ENCODE data around the gene CD226. TPM values are rescaled to one million over a fixed set of nuclear protein-coding genes. Genes with fewer than 3 reads are reported as not detected.

The CD226 gene
- total RNA-seq, 1 donor from 2014 or later: not detected

GRCh38 chr18:69948256-69948655 is 583 bp upstream of the CD226 start:
- DNase-seq (ENCODE audit: low read depth): no peak
- Histone ChIP-seq H3K36me3 (ENCODE audit: control insufficient read depth, insufficient read depth, low read length) (no peaks in the 10 kb centered on the region), H3K27me3 (ENCODE audit: control insufficient read depth, insufficient read depth, low read length) (no peaks in the 10 kb centered on the region), H3K4me3 (ENCODE audit: low read depth, low read length) (no peak overlapping the region)
- no peak for TF ChIP-seq CTCF (IDR thresholded peaks at IDR 0.05; ENCODE audit: insufficient read depth, low read length, poor library complexity, severe bottlenecking)

GRCh38 chr18:69946608-69947155 is 991 bp downstream of the CD226 start:
- no peaks in the 10 kb centered on the region for H3K27me3 ChIP-seq (ENCODE audit: control insufficient read depth, insufficient read depth, low read length)
- no peaks in the 10 kb centered on the region for H3K36me3 ChIP-seq (ENCODE audit: control insufficient read depth, insufficient read depth, low read length)
- no peak for TF ChIP-seq CTCF (IDR thresholded peaks at IDR 0.05; ENCODE audit: insufficient read depth, low read length, poor library complexity, severe bottlenecking)
- DNase-seq (ENCODE audit: low read depth): no peak
- no peak overlapping the region for H3K4me3 ChIP-seq (ENCODE audit: low read depth, low read length)

DNA sequence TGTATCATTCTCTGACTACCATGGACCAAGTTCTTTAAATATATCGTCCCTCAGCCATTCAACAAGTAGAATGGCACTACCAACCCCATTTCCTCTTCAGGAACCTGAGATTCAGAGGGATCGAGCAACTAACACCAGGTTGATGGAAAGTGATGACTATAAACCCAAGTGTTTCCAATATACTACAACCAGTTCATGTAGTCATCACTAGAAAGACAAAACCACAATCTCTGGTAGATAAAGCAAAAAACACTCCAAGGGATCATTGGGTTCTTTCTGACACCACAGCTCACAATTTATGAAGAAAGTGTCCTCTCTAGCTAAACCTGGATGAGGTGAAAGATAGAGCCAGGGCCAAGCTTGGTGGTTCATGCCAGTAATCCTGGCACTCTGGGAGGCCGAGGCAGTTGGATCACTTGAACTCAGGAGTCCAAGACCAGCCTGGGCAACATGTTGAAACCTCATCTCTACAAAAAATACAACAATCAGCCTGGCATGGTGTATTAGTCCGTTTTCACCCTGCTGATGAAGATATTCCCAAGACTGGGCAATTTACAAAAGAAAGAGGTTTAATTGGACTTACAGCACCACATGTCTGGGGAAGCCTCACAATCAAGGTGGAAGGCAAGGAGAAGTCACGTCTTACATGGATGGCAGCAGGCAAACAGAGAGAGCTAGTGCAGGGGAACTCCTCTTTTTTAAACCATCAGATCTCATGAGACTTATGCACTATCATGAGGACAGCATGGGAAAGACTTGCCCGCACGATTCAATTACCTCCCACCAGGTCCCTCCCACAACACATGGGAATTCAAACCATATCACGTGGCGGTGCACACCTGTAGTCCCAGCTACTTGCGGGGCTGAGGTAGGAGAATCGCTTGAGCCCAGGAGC is 2.2 kb downstream of the CD226 start:
- H3K4me3 ChIP-seq (ENCODE audit: low read depth, low read length): no peak overlapping the region
- H3K36me3 ChIP-seq (ENCODE audit: control insufficient read depth, insufficient read depth, low read length): no peaks in the 10 kb centered on the region
- no peaks in the 10 kb centered on the region for H3K27me3 ChIP-seq (ENCODE audit: control insufficient read depth, insufficient read depth, low read length)
- DNase-seq (ENCODE audit: low read depth): no peak
- no peak for TF ChIP-seq CTCF (IDR thresholded peaks at IDR 0.05; ENCODE audit: insufficient read depth, low read length, poor library complexity, severe bottlenecking)

GRCh38 chr18:69944436-69944835 is 3.2 kb downstream of the CD226 start:
- no peaks in the 10 kb centered on the region for H3K27me3 ChIP-seq (ENCODE audit: control insufficient read depth, insufficient read depth, low read length)
- no peak for TF ChIP-seq CTCF (IDR thresholded peaks at IDR 0.05; ENCODE audit: insufficient read depth, low read length, poor library complexity, severe bottlenecking)
- no peaks in the 10 kb centered on the region for H3K36me3 ChIP-seq (ENCODE audit: control insufficient read depth, insufficient read depth, low read length)
- no peak overlapping the region for H3K4me3 ChIP-seq (ENCODE audit: low read depth, low read length)
- DNase-seq (ENCODE audit: low read depth): no peak

DNA sequence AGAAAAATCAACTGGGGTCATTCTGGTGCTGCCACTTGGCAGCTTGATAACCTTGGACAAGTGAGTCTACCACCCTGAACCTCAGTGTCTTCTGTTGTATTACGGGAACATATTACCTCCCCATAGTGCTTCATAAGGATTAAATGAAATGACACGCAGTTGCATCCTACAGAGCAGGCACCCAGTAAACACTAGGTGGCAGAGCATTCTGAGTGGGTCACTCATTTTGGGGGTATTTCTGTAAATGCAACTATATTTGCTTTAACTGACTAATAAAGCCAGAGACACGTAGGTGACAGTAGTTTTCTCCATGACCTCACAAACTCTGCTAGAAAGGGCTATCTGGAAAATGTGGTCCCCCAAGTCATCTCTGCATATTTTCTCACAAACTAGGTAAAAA is 4.7 kb downstream of the CD226 start:
- H3K4me3 ChIP-seq (ENCODE audit: low read depth, low read length): no peak overlapping the region
- H3K27me3 ChIP-seq (ENCODE audit: control insufficient read depth, insufficient read depth, low read length): no peaks in the 10 kb centered on the region
- H3K36me3 ChIP-seq (ENCODE audit: control insufficient read depth, insufficient read depth, low read length): no peaks in the 10 kb centered on the region
- TF ChIP-seq CTCF (IDR thresholded peaks at IDR 0.05; ENCODE audit: insufficient read depth, low read length, poor library complexity, severe bottlenecking): no peak
- no peak for DNase-seq (ENCODE audit: low read depth)

Measured in kidney epithelial cell (primary cell).